GM18868 (cell line): ENCODE results near the gene CD3E.

Experiments used
- ATAC-seq: cut with Tn5 transposase; IDR thresholded peaks from one replicate; pipeline ENCODE4 v1.9.1; 2021; ENCODE audit warnings: mild to moderate bottlenecking, moderate library complexity; ENCODE audit not compliant: unreplicated experiment

CD3E gene

DNA sequence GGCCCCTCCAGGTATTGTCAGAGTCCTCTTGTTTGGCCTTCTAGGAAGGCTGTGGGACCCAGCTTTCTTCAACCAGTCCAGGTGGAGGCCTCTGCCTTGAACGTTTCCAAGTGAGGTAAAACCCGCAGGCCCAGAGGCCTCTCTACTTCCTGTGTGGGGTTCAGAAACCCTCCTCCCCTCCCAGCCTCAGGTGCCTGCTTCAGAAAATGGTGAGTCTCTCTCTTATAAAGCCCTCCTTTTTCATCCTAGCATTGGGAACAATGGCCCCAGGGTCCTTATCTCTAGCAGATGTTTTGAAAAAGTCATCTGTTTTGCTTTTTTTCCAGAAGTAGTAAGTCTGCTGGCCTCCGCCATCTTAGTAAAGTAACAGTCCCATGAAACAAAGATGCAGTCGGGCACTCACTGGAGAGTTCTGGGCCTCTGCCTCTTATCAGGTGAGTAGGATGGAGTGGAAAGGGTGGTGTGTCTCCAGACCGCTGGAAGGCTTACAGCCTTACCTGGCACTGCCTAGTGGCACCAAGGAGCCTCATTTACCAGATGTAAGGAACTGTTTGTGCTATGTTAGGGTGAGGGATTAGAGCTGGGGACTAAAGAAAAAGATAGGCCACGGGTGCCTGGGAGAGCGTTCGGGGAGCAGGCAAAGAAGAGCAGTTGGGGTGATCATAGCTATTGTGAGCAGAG lies at the start of gene CD3E:
Gene CD3E (plus strand): TSS at position 163 of the 681 bp plus-strand sequence. CDS start 223 bp downstream, at position 386.
- no peak for ATAC-seq

- ATAC-seq = no peak
Observed at GRCh38 chr11:118258410-118258809, 46.1 kb upstream of the CD3E start.

DNA sequence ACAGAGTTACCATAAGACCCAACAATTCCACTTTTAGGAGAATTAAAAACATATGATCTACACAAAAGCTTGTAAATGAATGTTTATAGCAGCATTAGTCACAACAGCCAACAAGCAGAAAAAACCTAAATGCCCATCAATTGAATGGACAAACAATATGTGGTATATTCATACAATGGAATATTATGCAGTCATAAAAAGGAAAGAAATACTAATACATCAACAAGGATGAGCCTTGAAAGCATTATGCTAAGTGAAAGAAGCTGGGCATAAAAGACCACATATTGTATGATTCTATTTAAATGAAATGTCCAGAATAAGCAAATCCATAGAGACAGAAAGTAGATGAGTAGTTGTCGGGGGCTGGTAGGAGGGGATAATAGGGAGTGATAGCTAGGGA lies 45.4 kb upstream of the CD3E start:
- no peak for ATAC-seq

DNA sequence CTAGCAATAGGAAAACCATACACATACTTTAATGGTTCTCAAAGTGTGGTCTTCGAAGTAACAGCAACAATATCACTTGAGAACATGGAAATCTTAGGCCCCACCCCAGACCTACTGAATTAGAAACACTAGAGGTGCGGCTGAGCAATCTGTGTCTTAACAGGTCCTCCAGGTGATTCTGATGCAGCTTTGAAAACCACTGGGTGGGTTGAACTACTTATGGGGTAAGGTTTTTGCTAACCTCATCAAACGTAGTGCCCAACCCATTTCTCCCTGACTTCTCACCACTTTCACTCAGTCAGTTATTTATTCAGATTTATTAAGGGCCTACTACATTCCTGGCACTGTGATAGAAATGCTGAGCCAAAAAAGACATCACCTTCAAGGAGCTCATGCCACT lies 44.2 kb upstream of the CD3E start:
- no peak for ATAC-seq

DNA sequence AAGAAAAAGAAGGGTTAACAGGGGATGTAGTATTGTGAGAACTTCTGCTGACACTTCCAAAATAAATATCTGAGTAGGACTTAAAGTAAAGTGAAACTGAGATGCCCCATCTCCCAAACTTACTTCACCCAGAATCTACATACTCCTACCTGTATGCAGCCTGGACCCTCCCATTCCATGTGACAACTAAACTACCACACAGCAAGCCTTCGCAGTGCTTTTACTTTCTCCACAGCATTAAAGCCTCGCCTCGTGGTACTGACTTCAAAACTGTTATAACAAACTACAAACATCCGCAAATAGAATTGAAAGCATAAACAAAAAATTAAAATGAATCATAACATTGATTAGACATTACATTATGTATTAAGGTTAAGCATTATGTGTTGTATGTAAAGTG lies 41.4 kb upstream of the CD3E start:
- no peak for ATAC-seq

DNA sequence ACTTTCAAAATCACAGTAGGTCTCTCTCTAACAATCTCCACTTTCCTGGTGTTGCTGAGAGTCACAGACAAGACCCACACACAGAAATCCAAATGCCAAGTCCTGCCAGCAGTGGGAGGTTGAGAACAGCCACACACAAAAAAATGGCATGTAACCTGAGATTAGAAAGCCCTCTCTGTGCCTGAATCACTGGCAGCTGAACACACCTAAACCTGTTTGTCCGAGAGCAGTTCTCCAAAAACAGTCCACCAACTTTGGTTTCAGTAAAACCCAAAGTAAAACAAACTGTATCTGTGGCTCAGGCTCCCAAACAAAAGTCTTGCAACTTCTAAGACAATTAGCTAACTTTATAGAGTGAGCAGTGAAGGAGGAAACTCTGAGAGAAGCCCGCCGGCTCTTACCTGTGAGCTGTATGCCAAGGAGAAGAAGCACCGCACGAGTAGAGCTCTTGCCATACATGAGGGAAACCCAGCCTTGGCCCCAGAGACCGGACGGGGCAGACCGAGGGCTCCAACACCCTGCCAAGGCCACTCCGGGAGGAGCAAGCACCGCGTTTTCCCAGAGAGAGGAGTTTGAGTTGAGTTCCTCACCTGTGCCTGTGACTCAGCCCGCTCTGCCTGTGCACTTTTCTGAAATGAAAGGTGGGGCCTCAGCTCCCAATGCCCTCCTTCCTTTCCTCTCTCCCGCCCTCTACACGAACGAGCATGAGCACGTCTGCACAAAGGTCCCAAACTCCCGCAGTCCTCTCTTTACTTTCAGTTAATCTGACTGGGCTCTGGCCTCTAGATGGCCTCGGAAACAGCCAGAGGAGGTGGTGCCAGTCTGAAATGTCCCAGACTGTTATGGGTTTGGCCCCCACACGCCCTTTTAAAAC lies 40.6 kb upstream of the CD3E start, which contains the start of gene MPZL2:
Gene MPZL2 (minus strand): TSS at position 603 of the 874 bp plus-strand sequence. CDS start 144 bp downstream, at position 459.
- ATAC-seq = no peak

- ATAC-seq = no peak
Observed at GRCh38 chr11:118264569-118265465, 39.7 kb upstream of the CD3E start.

DNA sequence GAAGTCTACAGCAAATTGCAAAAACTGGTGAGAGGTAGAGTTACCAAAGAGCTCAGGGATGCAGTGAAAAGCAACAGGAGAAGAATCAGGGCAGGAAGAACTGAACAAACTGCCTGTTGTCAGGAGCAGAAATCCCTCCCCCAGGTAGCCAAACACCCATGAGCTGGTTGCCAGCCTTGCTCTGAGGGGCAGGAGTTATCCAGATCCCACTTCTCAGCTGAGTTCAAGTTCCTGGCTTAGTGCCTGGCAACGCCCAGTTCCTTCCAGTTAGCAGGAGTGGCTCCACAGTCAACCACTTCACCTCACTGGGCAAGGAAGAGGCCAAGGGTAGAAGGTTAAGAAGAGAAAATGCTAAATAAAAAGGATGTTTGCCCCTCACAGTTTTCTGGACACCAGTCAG lies 38.6 kb upstream of the CD3E start:
- no peak for ATAC-seq

GRCh38 chr11:118267486-118267885 lies 37.0 kb upstream of the CD3E start:
- ATAC-seq = no peak

GRCh38 chr11:118272001-118272400 lies 32.5 kb upstream of the CD3E start:
- ATAC-seq = no peak

- no peak for ATAC-seq
Observed at GRCh38 chr11:118274186-118274585, 30.3 kb upstream of the CD3E start.

- ATAC-seq = no peak
Observed at GRCh38 chr11:118275176-118275575, 29.4 kb upstream of the CD3E start.

DNA sequence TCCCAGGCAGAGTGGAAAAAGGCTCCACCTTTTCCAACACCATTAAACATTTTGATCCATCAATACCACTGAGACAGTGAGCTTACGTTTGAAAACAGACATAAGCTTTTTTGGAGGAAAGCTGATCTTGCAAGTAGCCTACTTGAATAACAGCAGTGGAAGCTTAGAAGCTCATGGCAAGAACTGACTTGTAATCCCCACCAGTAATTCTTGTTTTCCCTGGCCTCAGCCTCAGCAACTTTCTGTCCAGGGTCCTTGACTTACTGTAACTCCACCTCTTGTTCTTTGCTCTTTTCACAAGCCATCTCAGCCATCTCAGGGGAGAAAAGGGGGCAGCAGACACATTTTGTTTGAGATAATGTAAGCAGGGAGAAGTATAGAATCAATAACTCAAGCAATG lies 28.1 kb upstream of the CD3E start:
- no peak for ATAC-seq

- no peak for ATAC-seq
Observed at GRCh38 chr11:118277312-118277711, 27.2 kb upstream of the CD3E start.

- no peak for ATAC-seq
Observed at GRCh38 chr11:118281284-118281683, 23.2 kb upstream of the CD3E start.

DNA sequence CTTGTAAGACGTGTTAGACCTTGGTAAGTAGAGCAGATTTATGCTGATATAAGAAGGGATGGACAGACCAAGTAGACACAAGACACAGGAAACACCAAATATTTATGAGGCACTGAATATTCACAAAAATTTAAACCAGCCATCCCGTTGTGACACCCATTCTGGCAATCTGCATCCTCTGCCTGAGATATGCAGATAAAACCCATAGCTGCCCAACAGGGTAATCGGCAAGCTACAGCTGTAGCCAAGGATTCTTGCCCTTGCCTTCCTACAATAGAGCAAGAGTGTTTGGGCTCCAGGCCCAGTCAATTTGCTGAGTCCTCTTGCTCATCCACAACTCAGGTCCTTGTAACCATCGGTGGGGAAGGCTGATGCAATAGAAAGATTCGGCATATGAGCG lies 21.9 kb upstream of the CD3E start:
- ATAC-seq = no peak

GRCh38 chr11:118283037-118283636 lies 21.4 kb upstream of the CD3E start:
- ATAC-seq = no peak

DNA sequence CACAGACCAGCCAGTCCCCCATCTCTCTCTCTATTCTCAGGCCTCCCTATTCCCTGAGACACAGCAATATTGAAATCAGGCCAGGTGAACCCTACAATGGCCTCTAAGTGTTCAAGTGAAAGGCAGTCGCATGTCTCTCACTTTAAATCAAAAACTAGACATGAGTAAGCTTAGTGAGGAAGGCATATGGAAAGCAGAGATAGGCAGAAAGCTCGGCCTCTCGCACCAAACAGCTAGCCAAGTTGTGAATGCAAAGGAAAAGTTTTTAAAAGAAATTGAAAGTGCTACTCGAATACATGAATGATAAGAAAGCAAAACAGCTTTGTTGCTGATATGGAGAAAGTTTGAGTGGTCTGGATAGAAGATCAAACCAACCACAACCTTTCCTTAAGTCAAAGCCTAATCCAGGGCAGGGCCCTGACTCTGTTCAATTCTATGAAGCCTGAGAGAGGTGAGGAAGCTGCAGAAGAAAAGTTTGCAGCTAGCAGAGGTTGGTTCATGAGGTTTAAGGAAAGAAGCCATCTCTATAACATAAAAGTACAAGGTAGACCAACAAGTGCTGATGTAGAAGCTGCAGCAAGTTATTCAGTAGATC lies 20.7 kb upstream of the CD3E start:
- ATAC-seq = no peak

DNA sequence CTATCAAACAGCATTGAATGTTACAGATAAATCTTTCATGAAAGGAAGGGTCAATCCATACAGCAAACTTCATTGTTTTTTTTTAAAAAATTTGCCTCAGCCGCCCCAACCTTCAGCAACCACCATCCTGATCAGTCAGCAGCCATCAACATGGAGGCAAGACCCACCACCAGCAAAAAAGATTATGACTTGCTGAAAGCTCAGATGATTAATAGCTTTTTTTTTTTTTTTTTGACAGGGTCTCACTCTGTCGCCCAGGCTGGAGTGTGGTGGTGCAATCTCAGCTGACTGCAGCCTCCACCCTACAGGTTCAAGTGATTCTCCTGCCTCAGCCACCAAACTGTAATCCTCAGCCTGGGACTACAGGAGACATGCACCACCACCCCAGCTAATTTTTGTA lies 18.0 kb upstream of the CD3E start:
- no peak for ATAC-seq

DNA sequence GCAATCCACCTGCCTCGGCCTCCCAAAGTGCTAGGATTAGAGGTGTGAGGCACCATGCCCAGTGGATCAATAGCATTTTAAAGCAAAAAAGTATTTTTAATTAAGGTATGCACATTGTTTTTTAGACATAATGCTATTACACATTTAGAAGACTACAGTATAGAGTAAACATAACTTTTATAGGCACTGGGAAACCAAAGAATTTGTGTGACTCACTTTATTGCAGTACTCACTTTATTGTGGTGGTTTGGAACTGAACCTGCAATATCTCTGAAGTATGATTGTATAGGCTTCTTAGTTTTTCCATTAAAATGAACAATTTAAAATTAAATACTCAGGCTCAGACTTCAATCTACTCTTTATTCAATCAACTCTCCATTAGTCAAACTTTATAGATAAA lies 17.5 kb upstream of the CD3E start:
- ATAC-seq = no peak
